ENCODE measurements around the gene C21orf58.
A peak's percentile ranks its signal among the peaks of the same experiment; 100 is the strongest.
"Not testable (repeated sequence)": the region's sequence is repeated elsewhere in the genome, so short reads cannot be mapped to it uniquely, and the experiment has no call there.

C21orf58 gene

GRCh38 chr21:46324390-46325072 is 861 bp upstream of the C21orf58 start:
- peak; percentile 81 for DNase-seq (ENCODE audit: low read depth)

GRCh38 chr21:46323227-46323709 is 402 bp downstream of the C21orf58 start:
- no peak for DNase-seq (ENCODE audit: low read depth)

GRCh38 chr21:46322351-46323226 is 1.1 kb downstream of the C21orf58 start:
- DNase-seq (ENCODE audit: low read depth): no peak

- DNase-seq (ENCODE audit: low read depth): no peak
Measured at GRCh38 chr21:46320331-46320801, 3.3 kb downstream of the C21orf58 start.

- no peak for DNase-seq (ENCODE audit: low read depth)
Measured at GRCh38 chr21:46319186-46319585, 4.5 kb downstream of the C21orf58 start.

GRCh38 chr21:46318464-46318845 is 5.2 kb downstream of the C21orf58 start:
- no peak for DNase-seq (ENCODE audit: low read depth)

GRCh38 chr21:46317710-46318463 is 5.8 kb downstream of the C21orf58 start:
- DNase-seq (ENCODE audit: low read depth): no peak

GRCh38 chr21:46316708-46317324 is 6.9 kb downstream of the C21orf58 start:
- no peak for DNase-seq (ENCODE audit: low read depth)

- DNase-seq (ENCODE audit: low read depth): no peak
Measured at GRCh38 chr21:46314441-46315020, 9.1 kb downstream of the C21orf58 start.

- DNase-seq (ENCODE audit: low read depth): no peak
Measured at GRCh38 chr21:46312949-46313348, 10.7 kb downstream of the C21orf58 start.

- no peak for DNase-seq (ENCODE audit: low read depth)
Measured at GRCh38 chr21:46311568-46311967, 12.1 kb downstream of the C21orf58 start.

- DNase-seq (ENCODE audit: low read depth): not testable (repeated sequence)
Measured at GRCh38 chr21:46310260-46310659, 13.4 kb downstream of the C21orf58 start.

- no peak for DNase-seq (ENCODE audit: low read depth)
Measured at GRCh38 chr21:46308431-46308830, 15.2 kb downstream of the C21orf58 start.

- no peak for DNase-seq (ENCODE audit: low read depth)
Measured at GRCh38 chr21:46307625-46308024, 16.0 kb downstream of the C21orf58 start.

- no peak for DNase-seq (ENCODE audit: low read depth)
Measured at GRCh38 chr21:46304955-46305354, 18.7 kb downstream of the C21orf58 start.

- DNase-seq (ENCODE audit: low read depth): no peak
Measured at GRCh38 chr21:46304437-46304836, 19.2 kb downstream of the C21orf58 start.

GRCh38 chr21:46301759-46302158 is 21.9 kb downstream of the C21orf58 start:
- DNase-seq (ENCODE audit: low read depth): no peak

GRCh38 chr21:46299167-46299566 is 24.5 kb downstream of the C21orf58 start:
- DNase-seq (ENCODE audit: low read depth): no peak

GRCh38 chr21:46297338-46298271 is 26.1 kb downstream of the C21orf58 start:
- DNase-seq (ENCODE audit: low read depth): no peak

GRCh38 chr21:46295996-46296752 is 27.5 kb downstream of the C21orf58 start:
- peak; percentile 28 for DNase-seq (ENCODE audit: low read depth)
